H9 (cell line): ENCODE data around the gene KRT40. TPM values are rescaled to one million over a fixed set of nuclear protein-coding genes. Genes with fewer than 3 reads are reported as not detected.

Source experiments
- DNase-seq: peaks from one replicate; pipeline ENCODE4 v3.0.0-alpha.2; 2017
- H2AFZ ChIP-seq: one replicate; pipeline ENCODE4 v1.6.1; 2013; ENCODE audit warnings: mild to moderate bottlenecking, low read length, control low read depth, moderate library complexity
- H2AK5ac ChIP-seq: 2 replicates; pipeline ENCODE4 v1.6.1; 2013; ENCODE audit warnings: low read length, control low read depth, mixed read lengths; ENCODE audit not compliant: insufficient read length
- H2BK120ac ChIP-seq: one replicate; pipeline ENCODE4 v1.6.1; 2013; ENCODE audit warnings: low read depth, mild to moderate bottlenecking, low read length, control low read depth, inconsistent platforms; ENCODE audit not compliant: poor library complexity, severe bottlenecking
- H2BK12ac ChIP-seq: 2 replicates; pipeline ENCODE4 v1.6.1; 2013; ENCODE audit warnings: low read length, control low read depth, mixed read lengths, low read depth; ENCODE audit not compliant: insufficient read length
- H2BK15ac ChIP-seq: 2 replicates; pipeline ENCODE4 v1.6.1; 2013; ENCODE audit warnings: low read depth, low read length, control low read depth
- H2BK20ac ChIP-seq: one replicate; pipeline ENCODE4 v1.6.1; 2013; ENCODE audit warnings: low read depth, mild to moderate bottlenecking, low read length, control low read depth, inconsistent platforms; ENCODE audit not compliant: poor library complexity, severe bottlenecking
- H2BK5ac ChIP-seq: 2 replicates; pipeline ENCODE4 v1.6.1; 2013; ENCODE audit warnings: low read length, control low read depth, mixed read lengths; ENCODE audit not compliant: insufficient read length
- H3K14ac ChIP-seq: 2 replicates; pipeline ENCODE4 v1.6.1; 2013; ENCODE audit warnings: low read length, control low read depth; ENCODE audit not compliant: insufficient read depth
- H3K18ac ChIP-seq: 2 replicates; pipeline ENCODE4 v1.6.1; 2013; ENCODE audit warnings: low read depth, mild to moderate bottlenecking, mixed read lengths, low read length, control low read depth; ENCODE audit not compliant: insufficient read length
- H3K23ac ChIP-seq: 2 replicates; pipeline ENCODE4 v1.6.1; 2013; ENCODE audit warnings: low read length, control low read depth, mixed read lengths, low read depth; ENCODE audit not compliant: insufficient read length
- H3K23me2 ChIP-seq: 2 replicates; pipeline ENCODE4 v1.6.1; 2013; ENCODE audit warnings: low read depth, mild to moderate bottlenecking, mixed read lengths, low read length, control low read depth; ENCODE audit not compliant: insufficient read length, poor library complexity, severe bottlenecking
- H3K27ac ChIP-seq: 2 replicates; pipeline ENCODE4 v1.5.1; 2013; ENCODE audit warnings: low read length, control low read depth, mixed read lengths, low read depth; ENCODE audit not compliant: insufficient read length
- H3K27me3 ChIP-seq: 2 replicates; pipeline ENCODE4 v1.6.1; 2013; ENCODE audit warnings: low read length, control low read depth, inconsistent platforms; ENCODE audit not compliant: insufficient read depth
- H3K4ac ChIP-seq: 2 replicates; pipeline ENCODE4 v1.6.1; 2013; ENCODE audit warnings: low read depth, mild to moderate bottlenecking, control low read depth, inconsistent platforms, low read length, moderate library complexity
- H3K4me1 ChIP-seq: 2 replicates; pipeline ENCODE4 v1.6.1; 2013; ENCODE audit warnings: low read length, control low read depth, inconsistent platforms; ENCODE audit not compliant: insufficient read depth
- H3K4me2 ChIP-seq: 2 replicates; pipeline ENCODE4 v1.6.1; 2013; ENCODE audit warnings: low read length, control low read depth, mixed read lengths; ENCODE audit not compliant: insufficient read length, insufficient read depth
- H3K56ac ChIP-seq: 2 replicates; pipeline ENCODE4 v1.6.1; 2013; ENCODE audit warnings: low read depth, mild to moderate bottlenecking, mixed read lengths, low read length, control low read depth; ENCODE audit not compliant: insufficient read length
- H3K79me1 ChIP-seq: 2 replicates; pipeline ENCODE4 v1.6.1; 2013; ENCODE audit warnings: low read depth, mild to moderate bottlenecking, moderate library complexity, low read length, control low read depth, inconsistent platforms; ENCODE audit not compliant: insufficient read depth, poor library complexity, severe bottlenecking
- H3K79me2 ChIP-seq: 2 replicates; pipeline ENCODE4 v1.6.1; 2013; ENCODE audit warnings: low read length, control low read depth, inconsistent platforms; ENCODE audit not compliant: insufficient read depth
- H3K9ac ChIP-seq: 2 replicates; pipeline ENCODE4 v1.6.1; 2013; ENCODE audit warnings: low read length, control low read depth, mixed read lengths; ENCODE audit not compliant: insufficient read length; ENCODE audit errors: extremely low read depth
- H3K9me3 ChIP-seq: one replicate; pipeline ENCODE4 v1.6.1; 2013; ENCODE audit warnings: low read depth, low read length, inconsistent platforms; ENCODE audit not compliant: control insufficient read depth
- H3T11ph ChIP-seq: one replicate; pipeline ENCODE4 v1.6.1; 2013; ENCODE audit warnings: mild to moderate bottlenecking, low read length, control low read depth, inconsistent platforms
- H4K20me1 ChIP-seq: one replicate; pipeline ENCODE4 v1.6.1; 2013; ENCODE audit not compliant: control insufficient read depth, insufficient read length, insufficient read depth
- H4K5ac ChIP-seq: 2 replicates; pipeline ENCODE4 v1.6.1; 2013; ENCODE audit warnings: low read depth, mild to moderate bottlenecking, mixed read lengths, low read length, control low read depth; ENCODE audit not compliant: insufficient read length
- H4K8ac ChIP-seq: replicated peaks from 2 replicates; pipeline ENCODE4 v1.6.1; 2013; ENCODE audit warnings: low read length, control low read depth, mixed read lengths, low read depth; ENCODE audit not compliant: insufficient read length
- H4K91ac ChIP-seq: 2 replicates; pipeline ENCODE4 v1.6.1; 2013; ENCODE audit warnings: low read depth, mild to moderate bottlenecking, moderate library complexity, mixed read lengths, low read length, control low read depth; ENCODE audit not compliant: insufficient read length
- H3K27ac Mint-ChIP-seq, 3 experiments: 2 replicates in 2 of 3; 3 replicates in 1 of 3; pipeline ENCODE4 v1.8.0; 2020 to 2021; ENCODE audit warnings: mixed read lengths in 3 of 3, mild to moderate bottlenecking in 1 of 3, moderate library complexity in 1 of 3
- H3K27me3 Mint-ChIP-seq: 2 replicates; pipeline ENCODE4 v1.8.0; 2021; ENCODE audit warnings: low read depth, mild to moderate bottlenecking, moderate library complexity, mixed read lengths
- H3K36me3 Mint-ChIP-seq, 3 experiments: 2 replicates in 2 of 3; 3 replicates in 1 of 3; pipeline ENCODE4 v1.8.0; 2020 to 2021; ENCODE audit warnings: low read depth in 3 of 3, mixed read lengths in 3 of 3; ENCODE audit not compliant: insufficient read depth in 1 of 3
- H3K4me1 Mint-ChIP-seq, 2 experiments: 2 replicates each; pipeline ENCODE4 v1.8.0; 2020; ENCODE audit warnings: mixed read lengths in 2 of 2
- H3K4me3 Mint-ChIP-seq, 2 experiments: 2 replicates in 1 of 2; 3 replicates in 1 of 2; pipeline ENCODE4 v1.8.0; 2020 to 2021; ENCODE audit warnings: mild to moderate bottlenecking in 2 of 2, mixed read lengths in 2 of 2, moderate library complexity in 1 of 2
- H3K9me3 Mint-ChIP-seq, 2 experiments: 2 replicates in 1 of 2; 3 replicates in 1 of 2; pipeline ENCODE4 v1.8.0; 2020; ENCODE audit warnings: mild to moderate bottlenecking in 2 of 2, mixed read lengths in 2 of 2, moderate library complexity in 1 of 2
- WGBS: extraction: QIAGEN DNeasy Blood & Tissue Kit; methylation state at CpG from one replicate; pipeline ENCODE4 v1.1.7; 2013; ENCODE audit warnings: missing lambda C conversion rate, low lambda C conversion rate, mixed read lengths; ENCODE audit not compliant: insufficient read length; ENCODE audit errors: extremely low coverage; 5-methylcytosine and 5-hydroxymethylcytosine counted together
- total RNA-seq: library from RNA; stranded (reverse); gene quantifications from 2 replicates; pipeline ENCODE4 v1.2.1, GENCODE V29; 2021
- TF ChIP-seq, protein P1 (sequence below): fragments of 200-600 bp; sonication (generic); conservative IDR thresholded peaks from 3 replicates; pipeline ENCODE4 v1.8.0; 2021; ENCODE audit warnings: antibody characterized with exemption, mild to moderate bottlenecking

The KRT40 gene
- total RNA-seq, 1 experiment from 2014 or later = not detected

DNA sequence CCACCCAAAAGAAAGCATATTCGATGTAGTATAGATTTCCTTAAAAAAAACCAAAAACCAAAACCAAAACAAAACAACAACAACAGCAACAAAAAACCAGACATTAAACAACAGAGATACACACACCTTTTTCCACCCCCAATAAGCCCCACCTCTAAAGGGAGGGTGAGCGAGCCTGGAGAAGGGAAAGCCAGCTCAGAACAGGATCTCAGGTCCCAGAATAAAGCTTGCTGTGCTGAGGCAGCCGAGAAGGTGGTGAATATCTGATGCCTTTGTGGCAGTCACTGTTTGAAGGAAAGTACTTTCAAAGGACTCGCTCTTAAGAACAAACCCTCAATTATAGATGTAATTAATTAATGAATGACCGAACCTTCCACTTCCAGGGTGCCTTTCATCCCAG lies 47.1 kb downstream of the KRT40 start:
- H3K27me3 ChIP-seq = no peaks in the 10 kb centered on the region
- no peak overlapping the region for H3K18ac ChIP-seq
- H3K4me2 ChIP-seq = no peak overlapping the region
- no peak overlapping the region for H3T11ph ChIP-seq
- H2BK12ac ChIP-seq = no peak overlapping the region
- TF ChIP-seq, protein P1, sequence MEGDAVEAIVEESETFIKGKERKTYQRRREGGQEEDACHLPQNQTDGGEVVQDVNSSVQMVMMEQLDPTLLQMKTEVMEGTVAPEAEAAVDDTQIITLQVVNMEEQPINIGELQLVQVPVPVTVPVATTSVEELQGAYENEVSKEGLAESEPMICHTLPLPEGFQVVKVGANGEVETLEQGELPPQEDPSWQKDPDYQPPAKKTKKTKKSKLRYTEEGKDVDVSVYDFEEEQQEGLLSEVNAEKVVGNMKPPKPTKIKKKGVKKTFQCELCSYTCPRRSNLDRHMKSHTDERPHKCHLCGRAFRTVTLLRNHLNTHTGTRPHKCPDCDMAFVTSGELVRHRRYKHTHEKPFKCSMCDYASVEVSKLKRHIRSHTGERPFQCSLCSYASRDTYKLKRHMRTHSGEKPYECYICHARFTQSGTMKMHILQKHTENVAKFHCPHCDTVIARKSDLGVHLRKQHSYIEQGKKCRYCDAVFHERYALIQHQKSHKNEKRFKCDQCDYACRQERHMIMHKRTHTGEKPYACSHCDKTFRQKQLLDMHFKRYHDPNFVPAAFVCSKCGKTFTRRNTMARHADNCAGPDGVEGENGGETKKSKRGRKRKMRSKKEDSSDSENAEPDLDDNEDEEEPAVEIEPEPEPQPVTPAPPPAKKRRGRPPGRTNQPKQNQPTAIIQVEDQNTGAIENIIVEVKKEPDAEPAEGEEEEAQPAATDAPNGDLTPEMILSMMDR = no peak
- no peaks in the 10 kb centered on the region for H4K20me1 ChIP-seq
- no peak overlapping the region for H2BK5ac ChIP-seq
- no peak overlapping the region for H3K27ac ChIP-seq
- H3K56ac ChIP-seq = no peak overlapping the region
- no peaks in the 10 kb centered on the region for H3K79me1 ChIP-seq
- Mint-ChIP-seq H3K4me3 (no peak overlapping the region), H3K27ac (peak overlapping the region in 2 of 3 experiments; percentile 58 to 92; a peak in 2 of 7 replicates), H3K27me3 (peaks cover 4% of the 10 kb centered on the region; the same call in 1 of the 2 replicates), H3K4me1 (peaks cover 12 to 19% of the 10 kb centered on the region in 2 experiments), H3K9me3 (no peaks in the 10 kb centered on the region), H3K36me3 (no peaks in the 10 kb centered on the region)
- no peak overlapping the region for H2BK15ac ChIP-seq
- no peak overlapping the region for H4K91ac ChIP-seq
- DNase-seq = peak; percentile 47
- H3K9ac ChIP-seq = no peak overlapping the region
- H3K79me2 ChIP-seq = no peaks in the 10 kb centered on the region
- no peak overlapping the region for H4K5ac ChIP-seq
- H3K9me3 ChIP-seq = no peaks in the 10 kb centered on the region
- no CpG with 5 or more reads among the region's 5 CpGs for WGBS
- H3K14ac ChIP-seq = no peak overlapping the region
- H2BK20ac ChIP-seq = no peak overlapping the region
- H2BK120ac ChIP-seq = no peak overlapping the region
- peaks cover 3% of the 10 kb centered on the region for H3K23me2 ChIP-seq
- H4K8ac ChIP-seq = no peak overlapping the region
- no peak overlapping the region for H3K4ac ChIP-seq
- H3K4me1 ChIP-seq = no peaks in the 10 kb centered on the region
- H2AFZ ChIP-seq = no peak overlapping the region
- H2AK5ac ChIP-seq = no peak overlapping the region
- H3K23ac ChIP-seq = no peak overlapping the region
